ENCODE measurements around the gene SLC25A38.
"Not testable (repeated sequence)": the region's sequence is repeated elsewhere in the genome, so short reads cannot be mapped to it uniquely, and the experiment has no call there.

Gene SLC25A38

DNA sequence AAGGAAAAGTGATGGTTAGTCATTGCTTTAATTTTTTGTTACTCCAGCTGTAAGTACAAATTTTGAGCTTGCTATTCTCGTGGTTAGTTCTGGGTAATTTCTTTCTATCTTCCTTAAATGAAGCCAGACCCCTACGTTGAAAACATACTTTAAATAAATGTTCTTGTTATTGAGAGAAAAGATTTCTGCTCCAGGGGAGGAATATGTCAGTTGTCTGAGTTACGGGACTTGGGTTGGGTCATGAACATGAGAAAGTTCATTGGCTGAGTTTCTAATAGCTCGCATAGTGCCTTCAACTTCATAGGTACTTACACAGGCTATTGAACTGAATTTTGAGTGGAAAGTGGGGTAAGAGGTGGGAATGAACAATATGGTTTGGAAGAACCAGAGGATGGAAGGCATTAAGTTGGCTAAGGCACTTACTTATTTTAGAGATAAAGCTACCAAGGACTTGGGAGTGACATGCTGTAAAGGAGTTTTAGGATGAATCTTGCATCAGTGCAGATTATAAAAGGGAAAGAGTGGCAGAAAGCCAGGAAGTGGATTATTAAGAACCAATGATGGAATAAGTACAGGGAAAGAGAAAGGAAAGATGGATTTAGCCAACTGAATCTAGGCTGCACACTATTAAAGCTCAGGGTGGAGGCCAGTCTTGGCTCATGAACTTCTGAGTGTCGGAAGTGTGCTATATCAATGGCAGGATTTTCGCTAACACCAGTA is 24.8 kb downstream of the SLC25A38 start:
- DNase-seq (ENCODE audit: insufficient read length, low spot score) = no peak
- TF ChIP-seq POLR2A (IDR thresholded peaks at IDR 0.05; ENCODE audit: low read depth, low read length) = no peak
- no peak for FAIRE-seq

DNA sequence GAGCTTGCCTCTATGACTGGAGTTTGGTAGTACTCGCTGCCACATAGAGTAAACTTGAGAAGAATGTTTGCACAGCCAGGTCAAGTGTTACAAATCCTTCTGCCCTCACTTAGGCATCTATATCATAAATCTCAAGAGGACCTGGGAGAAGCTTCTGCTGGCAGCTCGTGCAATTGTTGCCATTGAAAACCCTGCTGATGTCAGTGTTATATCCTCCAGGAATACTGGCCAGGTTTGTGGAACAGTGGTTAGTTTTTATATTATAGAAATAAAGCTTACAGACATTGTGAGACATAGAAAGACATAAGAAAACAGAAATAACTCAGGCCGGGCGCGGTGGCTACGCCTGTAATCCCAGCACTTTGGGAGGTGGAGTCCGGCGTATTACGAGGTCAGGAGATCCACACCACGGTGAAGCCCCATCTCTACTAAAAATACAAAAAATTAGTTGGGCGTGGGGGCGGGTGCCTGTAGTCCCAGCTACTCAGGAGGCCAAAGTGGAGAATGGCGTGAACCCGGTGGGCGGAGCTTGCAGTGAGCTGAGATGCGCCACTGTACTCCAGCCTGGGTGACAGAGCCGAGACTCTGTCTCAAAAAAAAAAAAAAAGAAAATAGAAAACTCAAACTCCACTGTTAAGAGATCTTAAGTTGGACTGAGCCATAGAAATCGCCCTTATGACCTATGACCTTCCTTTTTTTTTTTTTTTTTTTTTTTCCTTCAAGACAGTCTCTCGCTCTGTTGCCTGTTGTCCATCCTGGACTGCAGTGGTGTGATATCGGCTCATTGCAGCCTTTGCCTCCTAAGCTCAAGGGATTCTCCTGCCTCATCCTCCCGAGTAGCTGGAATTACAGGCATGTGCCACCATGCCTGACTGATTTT is 25.6 kb downstream of the SLC25A38 start:
- no peak for TF ChIP-seq POLR2A (IDR thresholded peaks at IDR 0.05; ENCODE audit: low read depth, low read length)
- no peak for FAIRE-seq
- DNase-seq (ENCODE audit: insufficient read length, low spot score) = no peak

DNA sequence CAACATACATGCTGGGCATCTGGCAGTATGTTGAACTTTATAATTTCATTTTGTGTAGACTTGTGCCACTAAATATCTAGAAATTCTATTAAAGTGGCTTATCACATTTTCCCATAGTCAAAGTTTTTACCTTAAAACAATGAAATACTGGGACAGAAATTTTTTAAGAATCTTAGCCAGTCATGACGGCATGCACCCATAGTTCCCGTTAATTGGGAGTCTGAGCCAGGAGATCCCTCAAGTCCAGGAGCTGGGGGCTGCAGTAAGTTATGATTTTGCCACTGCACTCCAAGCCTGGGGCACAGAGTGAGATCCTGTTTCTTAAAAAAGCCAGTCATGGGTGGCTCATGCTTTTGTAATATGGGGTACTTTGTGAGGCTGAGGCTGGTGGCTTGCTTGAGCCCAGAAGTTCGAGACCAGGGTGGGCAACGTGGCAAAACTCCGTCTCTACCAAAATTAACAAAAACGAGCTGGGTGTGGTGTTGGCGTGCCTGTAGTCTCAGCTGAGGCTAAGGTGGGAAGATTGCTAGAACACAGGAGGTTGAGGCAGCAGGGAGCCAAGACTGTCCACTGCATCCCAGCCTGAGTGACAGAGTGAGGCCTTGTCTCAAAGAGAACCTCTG is 26.5 kb downstream of the SLC25A38 start:
- FAIRE-seq = no peak
- no peak for TF ChIP-seq POLR2A (IDR thresholded peaks at IDR 0.05; ENCODE audit: low read depth, low read length)
- DNase-seq (ENCODE audit: insufficient read length, low spot score) = no peak

GRCh38 chr3:39410893-39411292 is 27.7 kb downstream of the SLC25A38 start:
- FAIRE-seq = no peak
- no peak for DNase-seq (ENCODE audit: insufficient read length, low spot score)
- TF ChIP-seq POLR2A (IDR thresholded peaks at IDR 0.05; ENCODE audit: low read depth, low read length) = no peak

DNA sequence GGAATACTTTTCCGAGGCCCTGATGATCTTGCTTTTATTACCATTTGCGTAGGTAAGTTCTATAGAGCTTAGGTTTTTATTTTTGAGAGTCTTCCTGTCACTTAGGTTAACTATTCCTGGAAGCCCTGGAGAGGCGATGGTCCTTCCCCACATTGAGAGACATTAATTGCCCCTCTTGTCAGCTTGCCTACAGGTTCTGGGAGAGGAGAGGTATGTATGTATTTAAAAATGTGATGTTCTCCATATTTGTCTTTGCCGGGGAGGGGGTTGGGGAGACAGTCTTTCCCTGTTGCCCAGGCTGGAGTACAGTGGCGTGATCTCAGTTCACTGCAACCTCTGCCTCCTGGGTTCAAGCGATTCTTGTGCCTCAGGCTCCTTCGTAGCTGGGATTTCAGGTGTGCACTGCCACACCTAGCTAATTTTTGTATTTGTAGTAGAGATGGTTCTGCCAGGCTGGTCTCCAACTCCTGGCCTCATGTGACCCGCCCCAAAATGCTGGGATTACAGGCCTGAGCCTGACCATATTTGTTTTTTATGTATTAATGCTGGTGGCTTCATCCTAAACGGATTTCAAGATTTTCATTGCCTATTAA is 29.6 kb downstream of the SLC25A38 start:
- FAIRE-seq (no peak), DNase-seq (ENCODE audit: insufficient read length, low spot score) (no peak)
- TF ChIP-seq POLR2A (IDR thresholded peaks at IDR 0.05; ENCODE audit: low read depth, low read length) = no peak

DNA sequence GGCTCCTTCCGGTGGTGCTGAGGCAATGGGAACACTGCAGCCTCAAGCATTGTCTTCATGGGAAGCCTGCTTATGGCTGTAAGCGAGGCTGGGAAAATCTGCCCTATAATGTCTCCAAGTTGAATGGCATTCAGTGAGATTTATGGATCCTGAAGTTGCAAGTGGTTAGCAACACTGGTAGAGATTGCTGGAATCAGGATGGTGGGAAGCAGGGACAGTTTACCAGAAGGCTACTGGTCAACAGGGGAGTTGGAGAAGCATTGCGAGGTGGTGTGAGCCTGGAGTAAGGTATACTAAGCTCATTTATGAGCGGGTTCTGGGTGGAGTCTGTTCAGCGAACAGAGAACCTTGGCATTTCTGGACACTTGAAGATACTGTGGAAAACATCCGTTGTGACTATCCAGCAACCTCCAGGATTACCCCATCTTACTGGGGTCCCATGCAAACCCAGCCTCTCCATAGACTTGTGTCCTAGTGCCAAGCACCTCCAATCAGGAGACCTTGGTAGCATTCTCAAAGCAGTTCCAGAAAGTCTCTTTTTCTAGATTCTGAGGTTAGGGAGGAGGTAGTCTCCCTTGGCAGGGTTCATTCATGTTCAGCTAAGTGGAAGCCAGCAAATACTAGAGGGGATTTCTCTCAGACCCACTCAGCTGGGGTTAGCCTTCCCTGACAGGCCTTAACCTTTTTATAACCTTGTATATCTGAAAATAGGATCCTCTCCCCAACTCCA is 30.7 kb downstream of the SLC25A38 start:
- DNase-seq (ENCODE audit: insufficient read length, low spot score) (no peak), FAIRE-seq (no peak)
- TF ChIP-seq POLR2A (IDR thresholded peaks at IDR 0.05; ENCODE audit: low read depth, low read length) = no peak

DNA sequence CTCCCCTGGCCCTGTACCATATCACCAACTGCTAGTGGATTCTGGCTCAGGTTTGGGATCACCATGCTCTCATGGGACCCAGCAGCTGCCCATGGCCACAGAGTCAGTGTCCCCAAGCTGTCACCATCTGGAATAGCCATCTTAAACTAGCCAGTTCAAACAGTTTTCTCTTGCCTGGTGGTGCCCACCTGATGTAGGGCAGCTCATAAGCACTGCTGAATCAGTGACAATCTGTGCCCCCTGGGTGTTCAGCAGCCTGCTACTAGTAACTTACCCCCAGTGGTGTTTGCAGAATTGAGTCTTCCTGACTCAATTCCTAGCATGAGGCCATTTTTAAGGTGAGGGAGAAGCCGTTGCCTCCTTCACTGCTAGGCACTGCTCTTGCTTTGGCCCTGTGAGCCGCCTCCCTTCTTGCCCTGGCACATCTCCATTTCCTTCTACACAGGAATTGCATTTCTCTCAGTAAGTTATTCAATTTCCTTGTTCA is 31.3 kb downstream of the SLC25A38 start:
- FAIRE-seq = no peak
- DNase-seq (ENCODE audit: insufficient read length, low spot score) = no peak
- TF ChIP-seq POLR2A (IDR thresholded peaks at IDR 0.05; ENCODE audit: low read depth, low read length) = no peak

GRCh38 chr3:39415302-39415701 is 32.1 kb downstream of the SLC25A38 start:
- not testable (repeated sequence) for DNase-seq (ENCODE audit: insufficient read length, low spot score); FAIRE-seq

DNA sequence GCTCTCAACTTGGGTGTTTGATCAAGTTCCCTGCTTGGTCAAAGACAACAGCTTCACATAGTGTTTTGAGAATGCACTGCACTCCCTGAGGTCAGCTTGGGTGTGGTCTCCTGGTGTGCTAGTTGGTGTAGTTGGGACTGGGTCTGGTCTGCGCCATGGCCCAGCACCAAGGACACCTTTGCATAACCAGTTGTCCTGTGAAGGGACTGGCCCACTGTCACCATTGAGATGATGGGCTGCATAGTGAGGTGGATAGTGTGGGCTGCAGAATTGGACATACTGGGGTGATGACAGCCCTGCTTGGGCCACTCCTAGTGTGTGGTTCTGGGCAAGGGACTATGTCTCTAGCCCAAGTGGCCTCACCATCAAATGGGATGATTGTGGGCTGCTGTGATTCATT is 32.8 kb downstream of the SLC25A38 start:
- no peak for FAIRE-seq
- TF ChIP-seq POLR2A (IDR thresholded peaks at IDR 0.05; ENCODE audit: low read depth, low read length) = no peak
- DNase-seq (ENCODE audit: insufficient read length, low spot score) = no peak

DNA sequence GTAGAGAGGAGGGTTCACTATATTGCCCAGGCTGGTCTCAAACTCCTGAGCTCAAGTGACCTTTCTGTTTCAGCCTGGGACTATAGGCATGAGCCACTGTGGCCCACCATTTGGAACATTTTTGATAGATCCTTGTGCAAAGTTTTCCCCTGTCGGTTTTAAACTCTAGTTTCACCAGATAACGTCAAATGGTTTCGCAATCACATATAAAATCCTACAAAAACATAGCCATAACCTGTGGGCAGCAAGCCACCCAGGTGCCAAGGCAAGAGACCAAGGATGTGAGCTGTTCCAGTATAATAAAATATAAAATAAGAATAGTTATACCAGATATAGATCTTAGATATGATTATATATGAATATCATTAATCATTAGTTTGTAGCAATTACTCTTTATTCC is 33.8 kb downstream of the SLC25A38 start:
- DNase-seq (ENCODE audit: insufficient read length, low spot score); FAIRE-seq: not testable (repeated sequence)

DNA sequence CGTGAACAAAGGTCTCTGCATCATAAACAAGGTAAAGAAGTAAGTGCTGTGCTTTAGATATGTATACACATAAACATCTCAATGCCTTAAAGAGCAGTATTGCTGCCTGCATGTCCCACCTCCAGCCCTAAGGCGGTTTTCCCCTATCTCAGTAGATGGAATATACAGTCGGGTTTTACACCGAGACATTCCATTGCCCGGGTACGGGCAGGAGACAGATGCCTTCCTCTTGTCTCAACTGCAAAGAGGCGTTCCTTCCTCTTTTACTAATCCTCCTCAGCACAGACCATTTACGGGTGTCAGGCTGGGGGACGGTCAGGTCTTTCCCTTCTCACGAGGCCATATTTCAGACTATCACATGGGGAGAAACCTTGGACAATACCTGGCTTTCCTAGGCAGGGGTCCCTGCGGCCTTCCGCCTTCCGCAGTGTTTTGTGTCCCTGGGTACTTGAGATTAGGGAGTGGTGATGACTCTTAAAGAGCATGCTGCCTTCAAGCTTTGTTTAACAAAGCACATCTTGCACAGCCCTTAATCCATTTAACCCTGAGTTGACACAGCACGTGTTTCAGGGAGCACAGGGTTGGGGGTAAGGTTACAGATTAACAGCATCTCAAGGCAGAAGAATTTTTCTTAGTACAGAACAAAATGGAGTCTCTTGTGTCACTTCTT is 35.5 kb downstream of the SLC25A38 start:
- not testable (repeated sequence) for DNase-seq (ENCODE audit: insufficient read length, low spot score); FAIRE-seq

GRCh38 chr3:39419742-39420315 is 36.7 kb downstream of the SLC25A38 start:
- no peak for TF ChIP-seq POLR2A (IDR thresholded peaks at IDR 0.05; ENCODE audit: low read depth, low read length)
- FAIRE-seq = no peak
- no peak for DNase-seq (ENCODE audit: insufficient read length, low spot score)

DNA sequence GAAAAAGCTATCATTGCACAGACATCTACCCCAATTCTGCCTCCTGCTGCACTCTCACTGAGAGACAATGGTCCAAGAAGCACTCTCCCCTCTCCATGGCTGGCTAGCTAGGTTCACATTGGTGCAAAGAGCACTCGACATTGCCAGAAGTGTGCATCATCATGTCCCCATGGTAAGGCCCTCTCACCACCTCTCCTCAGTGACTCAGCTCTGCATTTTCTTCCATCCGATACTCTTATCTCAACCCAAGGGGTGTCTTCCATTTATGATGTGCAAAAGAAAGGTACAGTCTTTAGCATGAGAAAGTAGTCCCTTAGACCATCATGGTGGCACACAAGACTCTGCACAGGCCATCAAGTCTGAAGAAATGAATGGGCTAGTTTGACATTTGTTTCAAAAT is 37.4 kb downstream of the SLC25A38 start:
- FAIRE-seq (no peak), DNase-seq (ENCODE audit: insufficient read length, low spot score) (no peak)
- no peak for TF ChIP-seq POLR2A (IDR thresholded peaks at IDR 0.05; ENCODE audit: low read depth, low read length)

Data from H54 (cell line).